Heart left ventricle (tissue), 13 donors: ENCODE results near the gene TRMT44.

ENCODE experiments used
- POLR2A ChIP-seq, 2 donors: fragments of 450-650 bp; IDR thresholded peaks; one replicate each; pipeline ENCODE4 v1.6.1; 2017; ENCODE audit warnings: antibody characterized with exemption in 2 of 2, mild to moderate bottlenecking in 2 of 2, moderate library complexity in 2 of 2
- TF ChIP-seq, protein P1 (sequence below), 12 donors: fragments of 200-600 bp; sonication (generic) in 4 of 12; IDR thresholded peaks; one replicate each; pipeline versions ENCODE4 v1.5.0 to v1.8.0; 2018 to 2022; ENCODE audit warnings: antibody characterized with exemption in 12 of 12, mild to moderate bottlenecking in 5 of 12
- donor health status: ischemic (EF 13 %, LVEDD 7.1; RV severe dilation, severe dysfunction).
- donor health status: DM: no; HTN: yes; CAD: no.
- donor health status: DM: no; HTN: no; CAD: no.
- donor health status: ischemic (EF 25% LVEDD 6.9; RV normal size, moderate dysfunction).
- donor health status: ischemic (EF 25% LVEDD 5.7; RV mildly dilated, moderate dysfunction).
- donor health status: ischemic (EF 35%, LVEDD 5.7; RV mildly dilated, moderate dysfunction).
- donor health status: nonischemic (EF 11% LVEDD 7.7; RV severe dilation, severe dysfunction).
- donor health status: DM: yes; HTN: yes; CAD: no.
- donor health status: PGD.
- donor health status: ischemic (EF 29% LVEDD 5.4; RV normal size, mild dysfunction).
- donor health status: nonischemic (EF 23%, LVEDD 6.1; RV moderate dilation, normal function).

DNA sequence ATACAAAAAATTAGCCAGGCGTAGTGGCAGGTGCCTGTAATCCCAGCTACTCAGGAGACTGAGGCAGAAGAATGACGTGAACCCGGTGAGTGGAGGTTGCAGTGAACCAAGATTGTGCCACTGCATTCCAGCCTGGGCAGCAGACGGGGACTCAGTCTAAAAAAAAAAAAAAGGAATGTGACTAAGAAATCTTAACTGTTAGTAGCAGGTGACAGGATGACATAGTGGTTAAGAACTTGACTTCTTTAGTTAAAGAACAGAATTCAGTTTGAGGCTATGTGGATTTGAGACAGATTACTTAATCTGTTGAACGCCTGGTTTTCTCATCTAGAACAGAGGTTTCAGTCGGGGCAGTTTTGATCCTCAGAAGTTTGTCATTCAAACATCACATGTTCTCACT lies 3.2 kb downstream of the TRMT44 start:
- no peak for TF ChIP-seq POLR2A (IDR thresholded peaks at IDR 0.05)
- TF ChIP-seq, protein P1, sequence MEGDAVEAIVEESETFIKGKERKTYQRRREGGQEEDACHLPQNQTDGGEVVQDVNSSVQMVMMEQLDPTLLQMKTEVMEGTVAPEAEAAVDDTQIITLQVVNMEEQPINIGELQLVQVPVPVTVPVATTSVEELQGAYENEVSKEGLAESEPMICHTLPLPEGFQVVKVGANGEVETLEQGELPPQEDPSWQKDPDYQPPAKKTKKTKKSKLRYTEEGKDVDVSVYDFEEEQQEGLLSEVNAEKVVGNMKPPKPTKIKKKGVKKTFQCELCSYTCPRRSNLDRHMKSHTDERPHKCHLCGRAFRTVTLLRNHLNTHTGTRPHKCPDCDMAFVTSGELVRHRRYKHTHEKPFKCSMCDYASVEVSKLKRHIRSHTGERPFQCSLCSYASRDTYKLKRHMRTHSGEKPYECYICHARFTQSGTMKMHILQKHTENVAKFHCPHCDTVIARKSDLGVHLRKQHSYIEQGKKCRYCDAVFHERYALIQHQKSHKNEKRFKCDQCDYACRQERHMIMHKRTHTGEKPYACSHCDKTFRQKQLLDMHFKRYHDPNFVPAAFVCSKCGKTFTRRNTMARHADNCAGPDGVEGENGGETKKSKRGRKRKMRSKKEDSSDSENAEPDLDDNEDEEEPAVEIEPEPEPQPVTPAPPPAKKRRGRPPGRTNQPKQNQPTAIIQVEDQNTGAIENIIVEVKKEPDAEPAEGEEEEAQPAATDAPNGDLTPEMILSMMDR (IDR thresholded peaks at IDR 0.05) = no peak
